ENCODE data around the gene SMAP1. TPM values are rescaled to one million over a fixed set of nuclear protein-coding genes. Genes with fewer than 3 reads are reported as not detected.

SMAP1 gene
- total RNA-seq, 4 donors from 2014 or later, result 27.3 to 33.9 (median 32.4) TPM

GRCh38 chr6:70629929-70630328, 37.8 kb upstream of the SMAP1 start:
- H3K27me3 ChIP-seq, result no peaks in the 10 kb centered on the region
- no peaks in the 10 kb centered on the region for H3K36me3 ChIP-seq
- TF ChIP-seq, protein P1, sequence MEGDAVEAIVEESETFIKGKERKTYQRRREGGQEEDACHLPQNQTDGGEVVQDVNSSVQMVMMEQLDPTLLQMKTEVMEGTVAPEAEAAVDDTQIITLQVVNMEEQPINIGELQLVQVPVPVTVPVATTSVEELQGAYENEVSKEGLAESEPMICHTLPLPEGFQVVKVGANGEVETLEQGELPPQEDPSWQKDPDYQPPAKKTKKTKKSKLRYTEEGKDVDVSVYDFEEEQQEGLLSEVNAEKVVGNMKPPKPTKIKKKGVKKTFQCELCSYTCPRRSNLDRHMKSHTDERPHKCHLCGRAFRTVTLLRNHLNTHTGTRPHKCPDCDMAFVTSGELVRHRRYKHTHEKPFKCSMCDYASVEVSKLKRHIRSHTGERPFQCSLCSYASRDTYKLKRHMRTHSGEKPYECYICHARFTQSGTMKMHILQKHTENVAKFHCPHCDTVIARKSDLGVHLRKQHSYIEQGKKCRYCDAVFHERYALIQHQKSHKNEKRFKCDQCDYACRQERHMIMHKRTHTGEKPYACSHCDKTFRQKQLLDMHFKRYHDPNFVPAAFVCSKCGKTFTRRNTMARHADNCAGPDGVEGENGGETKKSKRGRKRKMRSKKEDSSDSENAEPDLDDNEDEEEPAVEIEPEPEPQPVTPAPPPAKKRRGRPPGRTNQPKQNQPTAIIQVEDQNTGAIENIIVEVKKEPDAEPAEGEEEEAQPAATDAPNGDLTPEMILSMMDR (IDR thresholded peaks at IDR 0.05), result no peak
- no peak for TF ChIP-seq POLR2A (IDR thresholded peaks at IDR 0.05)
- no peak overlapping the region for H3K27ac ChIP-seq
- no peaks in the 10 kb centered on the region for H3K9me3 ChIP-seq
- H3K4me3 ChIP-seq (replicated peaks in 1 of 3), result no peak overlapping the region
- DNase-seq, result no peak
- H3K4me1 ChIP-seq, result no peaks in the 10 kb centered on the region
- WGBS, 2 donors, result 38 to 40% methylated on average over 1 of the region's 1 CpG
- intact Hi-C loops (cut with DNase I), result no loop called here

- DNase-seq, result no peak
- H3K4me1 ChIP-seq, result no peaks in the 10 kb centered on the region
- WGBS, 2 donors, result 73 to 90% methylated on average over 2 of the region's 2 CpGs
- no peaks in the 10 kb centered on the region for H3K36me3 ChIP-seq
- H3K27ac ChIP-seq, result no peak overlapping the region
- no peaks in the 10 kb centered on the region for H3K9me3 ChIP-seq
- H3K27me3 ChIP-seq, result no peaks in the 10 kb centered on the region
- TF ChIP-seq, protein P1 (IDR thresholded peaks at IDR 0.05), result no peak
- no peak for TF ChIP-seq POLR2A (IDR thresholded peaks at IDR 0.05)
- H3K4me3 ChIP-seq (replicated peaks in 1 of 3), result no peak overlapping the region
- intact Hi-C loops (cut with DNase I), result no loop called here
Measured at GRCh38 chr6:70633870-70634269, 33.8 kb upstream of the SMAP1 start.

GRCh38 chr6:70636596-70636995, 31.1 kb upstream of the SMAP1 start:
- Histone ChIP-seq H3K27ac (no peak overlapping the region), H3K4me1 (no peaks in the 10 kb centered on the region), H3K4me3 (replicated peaks in 1 of 3) (no peak overlapping the region), H3K27me3 (no peaks in the 10 kb centered on the region), H3K9me3 (no peaks in the 10 kb centered on the region), H3K36me3 (no peaks in the 10 kb centered on the region)
- no peak for TF ChIP-seq POLR2A (IDR thresholded peaks at IDR 0.05)
- TF ChIP-seq, protein P1 (IDR thresholded peaks at IDR 0.05), result no peak
- DNase-seq, result no peak
- intact Hi-C loops (cut with DNase I), result no loop called here
- 94 to 95% methylated on average over 8 of the region's 8 CpGs for WGBS, 2 donors

DNA sequence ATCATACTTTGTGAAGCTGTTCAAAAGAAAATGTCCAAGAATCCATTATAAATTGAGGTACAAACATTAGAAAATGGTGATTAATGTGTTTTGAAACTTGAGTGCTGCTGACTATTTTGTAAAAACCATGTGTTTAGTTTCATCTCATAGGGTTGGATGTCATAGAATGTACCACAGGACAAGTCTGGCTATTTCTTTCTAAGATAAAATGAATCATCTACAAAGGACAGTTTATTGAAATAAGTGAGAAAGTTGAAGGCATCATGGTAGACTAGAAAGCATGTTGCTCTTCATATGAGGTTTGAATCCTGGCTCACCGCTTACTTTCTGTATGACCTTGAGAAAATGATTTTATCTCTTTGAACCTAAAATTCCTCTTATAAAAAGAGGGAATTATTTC, 29.2 kb upstream of the SMAP1 start:
- no peak for DNase-seq
- Histone ChIP-seq H3K4me3 (replicated peaks in 1 of 3) (no peak overlapping the region), H3K36me3 (no peaks in the 10 kb centered on the region), H3K27me3 (no peaks in the 10 kb centered on the region), H3K4me1 (no peaks in the 10 kb centered on the region), H3K27ac (no peak overlapping the region), H3K9me3 (no peaks in the 10 kb centered on the region)
- intact Hi-C loops (cut with DNase I), result no loop called here
- no peak for TF ChIP-seq POLR2A (IDR thresholded peaks at IDR 0.05)
- TF ChIP-seq, protein P1 (IDR thresholded peaks at IDR 0.05), result no peak
- WGBS, 2 donors, result 81 to 84% methylated on average over 1 of the region's 1 CpG

GRCh38 chr6:70651326-70651905, 16.3 kb upstream of the SMAP1 start:
- no peak for DNase-seq
- WGBS, 2 donors, result 85 to 87% methylated on average over 3 of the region's 3 CpGs
- no peaks in the 10 kb centered on the region for H3K9me3 ChIP-seq
- H3K4me1 ChIP-seq, result no peaks in the 10 kb centered on the region
- no peaks in the 10 kb centered on the region for H3K27me3 ChIP-seq
- no peaks in the 10 kb centered on the region for H3K36me3 ChIP-seq
- H3K27ac ChIP-seq, result no peak overlapping the region
- no peak overlapping the region for H3K4me3 ChIP-seq (replicated peaks in 1 of 3)
- TF ChIP-seq, protein P1 (IDR thresholded peaks at IDR 0.05), result no peak
- no peak for TF ChIP-seq POLR2A (IDR thresholded peaks at IDR 0.05)
- intact Hi-C loops (cut with DNase I), result no loop called here

Data from thyroid gland (tissue), 4 donors.